ENCODE data around the gene C14orf93. TPM values are rescaled to one million over a fixed set of nuclear protein-coding genes. Genes with fewer than 3 reads are reported as not detected.

The C14orf93 gene
- total RNA-seq, 1 experiment from 2014 or later: 8.2 TPM

DNA sequence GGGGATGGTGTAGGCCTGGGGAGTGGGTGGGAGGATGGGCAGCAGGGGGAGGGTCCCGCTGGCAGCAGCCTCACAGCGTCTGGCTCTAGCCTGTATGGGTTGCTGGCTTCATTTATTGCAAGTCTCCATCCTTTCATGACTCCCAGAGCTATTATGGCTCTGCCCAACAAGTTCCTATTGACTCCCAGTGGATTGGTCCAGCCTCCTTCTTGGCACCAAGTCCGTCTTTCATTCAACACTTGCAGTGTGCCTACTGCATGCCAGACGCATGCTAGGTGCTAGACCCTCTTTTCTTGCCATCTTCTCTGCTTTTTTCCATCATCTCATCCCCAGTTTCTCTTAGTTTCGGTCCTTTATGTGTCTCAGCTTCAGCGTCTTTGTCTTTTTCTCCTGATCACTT is 33.2 kb upstream of the C14orf93 start:
- H3K14ac ChIP-seq (ENCODE audit: insufficient read depth, low read length): no peak overlapping the region
- H2BK5ac ChIP-seq (ENCODE audit: insufficient read length, low read length): no peak overlapping the region
- H3K9me3 ChIP-seq (ENCODE audit: control insufficient read depth, low read depth, low read length): no peaks in the 10 kb centered on the region

More for the DNA sequence above, 33.2 kb upstream of the C14orf93 start:
- Histone ChIP-seq H3K79me2 (ENCODE audit: insufficient read depth, low read length) (no peaks in the 10 kb centered on the region), H3T11ph (ENCODE audit: low read length) (no peak overlapping the region), H3K4me2 (ENCODE audit: insufficient read depth, insufficient read length, low read length) (no peak overlapping the region), H3K4ac (ENCODE audit: low read depth, low read length) (no peak overlapping the region), H2BK20ac (ENCODE audit: low read depth, low read length, poor library complexity, severe bottlenecking) (no peak overlapping the region), H3K18ac (ENCODE audit: insufficient read length, low read depth, low read length) (no peak overlapping the region), H2BK120ac (ENCODE audit: low read depth, low read length, poor library complexity, severe bottlenecking) (no peak overlapping the region), H4K8ac (replicated peaks; ENCODE audit: insufficient read length, low read depth, low read length) (no peak overlapping the region), H2AFZ (ENCODE audit: low read length) (no peak overlapping the region), H4K5ac (ENCODE audit: insufficient read length, low read depth, low read length) (no peak overlapping the region), H4K20me1 (ENCODE audit: control insufficient read depth, insufficient read depth, insufficient read length) (no peaks in the 10 kb centered on the region), H3K27me3 (ENCODE audit: insufficient read depth, low read length) (no peaks in the 10 kb centered on the region), H2BK15ac (ENCODE audit: low read depth, low read length) (no peak overlapping the region), H4K91ac (ENCODE audit: insufficient read length, low read depth, low read length) (no peak overlapping the region), H3K4me1 (ENCODE audit: insufficient read depth, low read length) (no peaks in the 10 kb centered on the region), H3K23ac (ENCODE audit: insufficient read length, low read depth, low read length) (no peak overlapping the region), H3K9ac (ENCODE audit: extremely low read depth, insufficient read length, low read length) (no peak overlapping the region), H3K79me1 (ENCODE audit: insufficient read depth, low read depth, low read length, poor library complexity, severe bottlenecking) (no peaks in the 10 kb centered on the region), H2AK5ac (ENCODE audit: insufficient read length, low read length) (no peak overlapping the region), H3K27ac (ENCODE audit: insufficient read length, low read depth, low read length) (no peak overlapping the region), H3K56ac (ENCODE audit: insufficient read length, low read depth, low read length) (no peak overlapping the region), H3K23me2 (ENCODE audit: insufficient read length, low read depth, low read length, poor library complexity, severe bottlenecking) (no peaks in the 10 kb centered on the region), H2BK12ac (ENCODE audit: insufficient read length, low read depth, low read length) (no peak overlapping the region)
- peaks cover 5% of the 10 kb centered on the region in 3 experiments for H3K36me3 Mint-ChIP-seq (ENCODE audit: insufficient read depth in 1 of 3, low read depth in 3 of 3)
- H3K27me3 Mint-ChIP-seq (ENCODE audit: low read depth): peaks cover 1% of the 10 kb centered on the region; the same call in 1 of the 2 replicates
- H3K4me3 Mint-ChIP-seq: no peak overlapping the region
- H3K4me1 Mint-ChIP-seq: peaks cover 6 to 15% of the 10 kb centered on the region in 2 experiments
- no CpG with 5 or more reads among the region's 6 CpGs for WGBS (ENCODE audit: extremely low coverage, insufficient read length, low lambda C conversion rate)
- H3K9me3 Mint-ChIP-seq: no peaks in the 10 kb centered on the region
- no peak overlapping the region for H3K27ac Mint-ChIP-seq
- TF ChIP-seq, protein P1, sequence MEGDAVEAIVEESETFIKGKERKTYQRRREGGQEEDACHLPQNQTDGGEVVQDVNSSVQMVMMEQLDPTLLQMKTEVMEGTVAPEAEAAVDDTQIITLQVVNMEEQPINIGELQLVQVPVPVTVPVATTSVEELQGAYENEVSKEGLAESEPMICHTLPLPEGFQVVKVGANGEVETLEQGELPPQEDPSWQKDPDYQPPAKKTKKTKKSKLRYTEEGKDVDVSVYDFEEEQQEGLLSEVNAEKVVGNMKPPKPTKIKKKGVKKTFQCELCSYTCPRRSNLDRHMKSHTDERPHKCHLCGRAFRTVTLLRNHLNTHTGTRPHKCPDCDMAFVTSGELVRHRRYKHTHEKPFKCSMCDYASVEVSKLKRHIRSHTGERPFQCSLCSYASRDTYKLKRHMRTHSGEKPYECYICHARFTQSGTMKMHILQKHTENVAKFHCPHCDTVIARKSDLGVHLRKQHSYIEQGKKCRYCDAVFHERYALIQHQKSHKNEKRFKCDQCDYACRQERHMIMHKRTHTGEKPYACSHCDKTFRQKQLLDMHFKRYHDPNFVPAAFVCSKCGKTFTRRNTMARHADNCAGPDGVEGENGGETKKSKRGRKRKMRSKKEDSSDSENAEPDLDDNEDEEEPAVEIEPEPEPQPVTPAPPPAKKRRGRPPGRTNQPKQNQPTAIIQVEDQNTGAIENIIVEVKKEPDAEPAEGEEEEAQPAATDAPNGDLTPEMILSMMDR (conservative IDR thresholded peaks at IDR 0.05): no peak
- no peak for DNase-seq

All from H9 (cell line).